Fibroblast of lung (primary cell): ENCODE data around the gene TMEM125.

Experiments
- EZH2 ChIP-seq: IDR thresholded peaks from 2 replicates; pipeline ENCODE4 v1.5.1; 2012; ENCODE audit warnings: low read length, control low read depth, mild to moderate bottlenecking; ENCODE audit errors: missing control alignments
- TF ChIP-seq, protein P1 (sequence below), 2 donors: IDR thresholded peaks in 1 of 2; conservative IDR thresholded peaks in 1 of 2; 1 replicate in 1 of 2; 2 replicates in 1 of 2; pipeline ENCODE4 v1.5.1; 2011 to 2012; ENCODE audit warnings: low read length in 2 of 2, control low read depth in 1 of 2, inconsistent platforms in 1 of 2, low read depth in 1 of 2, mild to moderate bottlenecking in 1 of 2

DNA sequence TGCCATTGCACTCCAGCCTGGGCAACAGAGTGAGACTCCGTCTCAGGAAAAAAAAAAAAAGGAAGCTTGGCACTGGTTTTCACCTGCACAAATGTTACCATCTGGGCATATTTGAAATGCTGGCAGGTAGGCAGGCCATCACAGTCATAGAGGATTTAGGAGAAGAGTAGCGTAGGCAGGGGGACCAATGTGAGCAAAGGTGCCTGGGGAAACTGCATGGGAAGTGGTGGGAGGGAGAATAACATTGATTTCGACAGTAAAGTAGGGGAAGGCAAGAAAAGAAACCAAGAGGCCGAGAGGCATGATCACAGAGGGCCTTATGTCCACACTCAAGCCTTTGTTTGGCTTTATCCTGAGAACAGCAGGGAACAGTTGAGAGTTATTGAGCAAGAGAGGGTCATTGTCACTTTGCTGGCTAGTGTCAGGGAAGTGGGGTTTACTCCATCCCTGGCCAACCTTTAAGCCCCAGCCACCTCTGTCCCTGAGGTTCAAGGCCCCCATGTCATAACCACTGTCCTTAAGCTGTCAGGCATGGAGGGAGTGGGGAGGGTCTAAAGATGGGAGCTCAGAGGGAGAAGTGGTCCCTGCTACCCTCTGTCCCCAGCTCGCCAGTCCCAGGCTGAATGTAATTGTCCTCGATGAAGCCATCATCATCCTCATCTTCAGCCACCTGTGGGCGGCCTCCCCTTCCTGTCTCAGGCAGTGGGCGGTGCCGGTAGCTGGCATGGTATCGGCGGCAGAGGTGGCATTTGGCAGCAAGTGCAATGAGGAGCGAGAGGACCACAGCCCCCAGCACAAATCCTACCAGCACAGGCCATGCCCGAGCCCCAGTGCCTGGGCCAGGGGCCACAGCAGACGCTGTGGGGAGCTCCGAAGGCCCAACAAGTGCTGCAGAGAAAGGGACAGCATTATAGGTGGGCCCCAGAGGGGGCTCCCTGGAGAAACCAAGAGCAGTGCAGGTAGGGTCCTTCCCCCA, 12.7 kb downstream of the TMEM125 start:
- TF ChIP-seq, protein P1, sequence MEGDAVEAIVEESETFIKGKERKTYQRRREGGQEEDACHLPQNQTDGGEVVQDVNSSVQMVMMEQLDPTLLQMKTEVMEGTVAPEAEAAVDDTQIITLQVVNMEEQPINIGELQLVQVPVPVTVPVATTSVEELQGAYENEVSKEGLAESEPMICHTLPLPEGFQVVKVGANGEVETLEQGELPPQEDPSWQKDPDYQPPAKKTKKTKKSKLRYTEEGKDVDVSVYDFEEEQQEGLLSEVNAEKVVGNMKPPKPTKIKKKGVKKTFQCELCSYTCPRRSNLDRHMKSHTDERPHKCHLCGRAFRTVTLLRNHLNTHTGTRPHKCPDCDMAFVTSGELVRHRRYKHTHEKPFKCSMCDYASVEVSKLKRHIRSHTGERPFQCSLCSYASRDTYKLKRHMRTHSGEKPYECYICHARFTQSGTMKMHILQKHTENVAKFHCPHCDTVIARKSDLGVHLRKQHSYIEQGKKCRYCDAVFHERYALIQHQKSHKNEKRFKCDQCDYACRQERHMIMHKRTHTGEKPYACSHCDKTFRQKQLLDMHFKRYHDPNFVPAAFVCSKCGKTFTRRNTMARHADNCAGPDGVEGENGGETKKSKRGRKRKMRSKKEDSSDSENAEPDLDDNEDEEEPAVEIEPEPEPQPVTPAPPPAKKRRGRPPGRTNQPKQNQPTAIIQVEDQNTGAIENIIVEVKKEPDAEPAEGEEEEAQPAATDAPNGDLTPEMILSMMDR (conservative IDR thresholded peaks at IDR 0.05 in 1 of 2, IDR thresholded peaks at IDR 0.05 in 1 of 2; ENCODE audit: low read depth in 1 of 2, low read length in 2 of 2): no peak
- no peak for TF ChIP-seq EZH2
